ENCODE data around the gene LMO3. TPM values are rescaled to one million over a fixed set of nuclear protein-coding genes. Genes with fewer than 3 reads are reported as not detected.

The LMO3 gene
- total and polyA plus RNA-seq, 2 of the 8 experiments (the other 6 are each of a cell fraction or from before 2014, with no cell fraction given): 4.7 to 16.7 TPM

GRCh38 chr12:16622338-16622737 lies 16.4 kb upstream of the LMO3 start (continued):
- TF ChIP-seq NRF1 (IDR thresholded peaks at IDR 0.05; ENCODE audit: low read depth, low read length) (no peak), USF2 (IDR thresholded peaks at IDR 0.05; ENCODE audit: low read length) (no peak), CBX5 (IDR thresholded peaks at IDR 0.05; ENCODE audit: low read depth, low read length) (no peak)

Measured in H1 (cell line).